ENCODE measurements around the gene ANKAR. TPM values are rescaled to one million over a fixed set of nuclear protein-coding genes. Genes with fewer than 3 reads are reported as not detected.

ANKAR gene
- total RNA-seq, 1 experiment from 2014 or later = 4.4 TPM

- Histone ChIP-seq H3K4me3 (ENCODE audit: low read depth in 2 of 2, low read length in 2 of 2) (no peak overlapping the region), H3K27ac (ENCODE audit: low read length) (no peak overlapping the region), H3K4me1 (ENCODE audit: control insufficient read depth, insufficient read depth, low read length) (no peaks in the 10 kb centered on the region), H3K36me3 (ENCODE audit: control insufficient read depth, insufficient read depth, low read length) (no peaks in the 10 kb centered on the region), H3K9me3 (ENCODE audit: control insufficient read depth, insufficient read depth, low read depth, low read length) (no peaks in the 10 kb centered on the region), H3K27me3 (ENCODE audit: control insufficient read depth, insufficient read depth, low read length) (no peaks in the 10 kb centered on the region)
- ATAC-seq = no peak
- TF ChIP-seq SIN3A (IDR thresholded peaks at IDR 0.05; ENCODE audit: borderline replicate concordance, insufficient read depth, low read depth, low read length) (no peak), POLR2AphosphoS5 (IDR thresholded peaks at IDR 0.05; ENCODE audit: low read depth, low read length) (no peak), CTCF (IDR thresholded peaks at IDR 0.05) (no peak), REST (IDR thresholded peaks at IDR 0.05; ENCODE audit: insufficient read depth in 1 of 2, low read depth in 2 of 2, low read length in 1 of 2) (no peak), TCF7L2 (IDR thresholded peaks at IDR 0.05; ENCODE audit: low read depth, low read length) (no peak)
- POLR2A ChIA-PET = no interaction called here
- in situ Hi-C loops (cut with HindIII; ENCODE audit: low pct_unique_long_range_greater_than_20kb, low sequenced_read_pairs) (no loop called here), intact Hi-C loops (cut with micrococcal nuclease; ENCODE audit: unreplicated experiment) (no loop called here)
- no peak for DNase-seq (ENCODE audit: low read depth, low spot score)
- CTCF ChIA-PET = no interaction called here
- no TSS peak for BruUV-seq (replicated peaks)
These were observed 44.7 kb upstream of the ANKAR start for GRCh38 chr2:189629531-189630453.

- no peak overlapping the region for H3K27ac ChIP-seq (ENCODE audit: low read length)
- H3K27me3 ChIP-seq (ENCODE audit: control insufficient read depth, insufficient read depth, low read length) = no peaks in the 10 kb centered on the region
- BruUV-seq (replicated peaks) = no TSS peak
- TF ChIP-seq TCF7L2 (IDR thresholded peaks at IDR 0.05; ENCODE audit: low read depth, low read length) (no peak), CTCF (IDR thresholded peaks at IDR 0.05) (no peak), SIN3A (IDR thresholded peaks at IDR 0.05; ENCODE audit: borderline replicate concordance, insufficient read depth, low read depth, low read length) (no peak), POLR2AphosphoS5 (IDR thresholded peaks at IDR 0.05; ENCODE audit: low read depth, low read length) (no peak), REST (IDR thresholded peaks at IDR 0.05; ENCODE audit: insufficient read depth in 1 of 2, low read depth in 2 of 2, low read length in 1 of 2) (no peak)
- ATAC-seq = no peak
- POLR2A ChIA-PET = no interaction called here
- CTCF ChIA-PET = no interaction called here
- H3K9me3 ChIP-seq (ENCODE audit: control insufficient read depth, insufficient read depth, low read depth, low read length) = no peaks in the 10 kb centered on the region
- no peaks in the 10 kb centered on the region for H3K4me1 ChIP-seq (ENCODE audit: control insufficient read depth, insufficient read depth, low read length)
- in situ Hi-C loops (cut with HindIII; ENCODE audit: low pct_unique_long_range_greater_than_20kb, low sequenced_read_pairs) (no loop called here), intact Hi-C loops (cut with micrococcal nuclease; ENCODE audit: unreplicated experiment) (no loop called here)
- H3K36me3 ChIP-seq (ENCODE audit: control insufficient read depth, insufficient read depth, low read length) = no peaks in the 10 kb centered on the region
- no peak overlapping the region for H3K4me3 ChIP-seq (ENCODE audit: low read depth in 2 of 2, low read length in 2 of 2)
- DNase-seq (ENCODE audit: low read depth, low spot score) = no peak
These were observed 42.6 kb upstream of the ANKAR start for GRCh38 chr2:189631849-189632248.

All from Panc1 (cell line).